ENCODE measurements around the gene AKT1S1.
"Not testable (repeated sequence)": the region's sequence is repeated elsewhere in the genome, so short reads cannot be mapped to it uniquely, and the experiment has no call there.

Gene AKT1S1

GRCh38 chr19:49877020-49877878 lies at the start of gene AKT1S1, which contains the start of gene TBC1D17:
TSS of gene AKT1S1 (minus strand) at chr19:49877355. CDS start at chr19:49873295, 4,060 bp downstream.
TSS of gene TBC1D17 (plus strand) at chr19:49877702. CDS start at chr19:49877724, 22 bp downstream.
- peak; percentile 99 for FAIRE-seq

- no peak for FAIRE-seq
Observed at GRCh38 chr19:49926515-49926914, 49.4 kb upstream of the AKT1S1 start.

- FAIRE-seq, result no peak
Observed at GRCh38 chr19:49925486-49925885, 48.3 kb upstream of the AKT1S1 start.

GRCh38 chr19:49924881-49925210 lies 47.7 kb upstream of the AKT1S1 start:
- not testable (repeated sequence) for FAIRE-seq

- FAIRE-seq, result no peak
Observed at GRCh38 chr19:49924004-49924880, 47.1 kb upstream of the AKT1S1 start.

DNA sequence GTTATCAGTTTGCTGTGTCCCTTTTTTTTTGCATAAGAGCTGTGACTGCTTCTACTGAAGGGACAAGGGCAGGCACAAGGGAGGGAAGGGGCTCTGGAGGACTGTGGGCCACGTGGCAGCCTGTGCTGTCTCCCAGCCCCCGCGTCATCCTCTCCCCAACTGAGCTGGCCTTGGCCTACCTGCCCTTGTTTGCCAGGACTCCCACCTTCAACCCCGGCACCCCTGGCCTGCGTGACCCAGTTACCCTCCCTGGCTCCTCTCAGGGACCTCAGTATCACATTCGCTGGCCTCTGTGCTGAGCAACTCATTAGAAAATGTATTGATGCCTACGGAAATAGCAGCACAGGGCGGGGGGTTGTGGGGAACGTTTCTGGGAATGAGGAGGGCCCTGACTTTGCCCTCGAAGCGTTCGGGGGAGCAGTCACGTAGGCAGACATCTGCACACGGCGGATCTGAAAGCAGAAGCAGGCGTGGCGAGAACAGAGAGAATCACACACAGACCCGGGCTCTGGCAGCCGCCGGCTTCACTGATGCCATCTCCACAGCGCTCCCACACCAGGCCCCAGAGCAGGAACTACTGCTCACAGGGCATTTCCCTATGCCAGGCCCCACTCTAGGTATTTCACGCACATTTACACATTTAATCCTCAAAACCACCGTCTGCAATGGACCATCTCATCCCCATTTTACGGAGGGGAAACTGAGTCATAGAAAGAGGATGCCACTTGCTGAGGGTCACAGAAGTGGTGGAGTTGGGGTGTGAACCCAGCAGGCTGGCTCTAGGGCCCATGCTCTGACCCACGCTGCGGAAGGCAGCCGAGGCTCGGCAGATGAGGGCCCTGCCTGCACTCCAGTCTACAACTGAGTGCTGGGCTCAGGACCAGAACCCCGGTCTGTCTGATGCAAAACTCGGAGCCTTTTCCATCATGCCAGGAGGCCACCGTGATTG lies 46.2 kb upstream of the AKT1S1 start:
- FAIRE-seq, result no peak

DNA sequence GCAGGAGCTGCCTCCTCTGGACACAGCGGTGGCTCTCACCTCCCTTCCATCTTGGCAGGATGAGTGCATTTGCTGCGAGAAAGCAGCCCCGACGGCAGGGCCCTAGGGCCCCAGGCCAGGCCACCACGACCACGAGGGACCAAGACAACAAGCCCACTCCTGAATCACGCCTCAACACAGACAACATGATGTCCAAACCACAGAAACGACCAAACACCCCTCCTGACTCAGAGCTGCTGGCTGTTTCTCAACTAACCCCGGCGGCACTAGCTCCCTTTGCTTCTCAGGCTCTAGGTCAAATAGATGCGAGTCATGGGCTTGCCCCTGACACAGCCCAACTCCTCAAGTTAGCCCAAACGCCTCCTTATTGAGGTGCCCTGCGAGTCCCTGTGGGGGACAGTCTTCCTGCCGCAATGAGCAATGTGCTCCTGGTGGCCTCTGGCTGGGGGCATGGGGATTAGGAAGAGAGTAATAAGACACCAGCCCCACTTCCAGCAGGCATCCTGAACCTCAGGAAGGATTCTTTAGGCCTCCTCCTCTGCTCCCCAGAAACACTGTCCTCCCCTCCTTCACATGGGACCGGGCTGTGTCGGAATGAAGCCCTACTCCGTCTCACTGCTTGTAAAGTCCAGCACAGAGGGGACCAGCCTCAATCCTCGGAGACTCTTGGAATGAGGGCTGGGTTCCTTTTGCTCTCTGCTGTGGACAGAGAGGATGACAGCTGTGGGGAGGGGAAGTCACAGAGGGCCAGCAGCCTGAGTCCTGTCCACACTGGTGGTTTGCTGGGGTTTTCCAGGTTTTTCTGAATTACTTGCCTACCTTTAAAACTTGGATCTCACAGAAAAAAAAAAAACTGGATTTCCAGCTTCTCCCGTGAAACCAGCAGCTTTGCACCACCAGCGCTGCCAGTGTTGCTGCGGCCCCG lies 45.0 kb upstream of the AKT1S1 start:
- FAIRE-seq, result no peak

DNA sequence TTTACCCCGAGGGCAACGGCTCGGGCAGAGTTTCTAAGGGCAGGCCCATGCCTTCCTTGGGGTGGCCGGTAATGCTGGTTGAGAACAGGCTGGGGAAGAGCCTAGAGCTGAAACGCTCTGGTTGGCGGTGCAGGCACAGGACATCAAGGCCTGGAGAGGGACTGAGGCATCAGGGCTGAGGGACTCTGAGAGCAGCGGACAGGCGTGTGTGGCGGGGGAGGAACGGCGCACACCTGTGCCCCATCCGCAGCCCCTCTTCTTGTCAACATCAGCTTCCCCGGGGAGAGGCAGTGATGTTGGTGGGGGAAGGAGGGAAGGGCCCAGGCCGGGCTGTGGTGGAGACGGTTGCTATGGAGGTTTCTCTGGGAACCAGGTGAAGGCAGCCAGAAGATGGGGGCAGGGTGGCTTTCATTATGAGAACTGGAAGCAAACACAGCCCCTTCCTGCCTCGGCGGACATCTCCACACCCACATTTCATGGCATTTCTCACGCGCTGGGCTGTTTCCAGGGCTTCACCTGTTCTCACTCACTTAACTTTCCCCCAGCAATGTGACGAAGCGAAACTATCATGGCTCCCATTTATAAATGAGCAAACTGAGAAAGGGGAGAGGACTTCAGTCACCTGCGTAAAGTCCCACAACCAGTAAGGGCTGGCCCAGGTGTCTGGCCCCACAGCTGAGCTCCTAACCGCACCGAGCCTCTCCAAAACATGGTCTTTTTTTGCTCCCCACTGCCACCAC lies 43.6 kb upstream of the AKT1S1 start:
- no peak for FAIRE-seq

GRCh38 chr19:49918089-49918488 lies 40.9 kb upstream of the AKT1S1 start:
- FAIRE-seq, result no peak

DNA sequence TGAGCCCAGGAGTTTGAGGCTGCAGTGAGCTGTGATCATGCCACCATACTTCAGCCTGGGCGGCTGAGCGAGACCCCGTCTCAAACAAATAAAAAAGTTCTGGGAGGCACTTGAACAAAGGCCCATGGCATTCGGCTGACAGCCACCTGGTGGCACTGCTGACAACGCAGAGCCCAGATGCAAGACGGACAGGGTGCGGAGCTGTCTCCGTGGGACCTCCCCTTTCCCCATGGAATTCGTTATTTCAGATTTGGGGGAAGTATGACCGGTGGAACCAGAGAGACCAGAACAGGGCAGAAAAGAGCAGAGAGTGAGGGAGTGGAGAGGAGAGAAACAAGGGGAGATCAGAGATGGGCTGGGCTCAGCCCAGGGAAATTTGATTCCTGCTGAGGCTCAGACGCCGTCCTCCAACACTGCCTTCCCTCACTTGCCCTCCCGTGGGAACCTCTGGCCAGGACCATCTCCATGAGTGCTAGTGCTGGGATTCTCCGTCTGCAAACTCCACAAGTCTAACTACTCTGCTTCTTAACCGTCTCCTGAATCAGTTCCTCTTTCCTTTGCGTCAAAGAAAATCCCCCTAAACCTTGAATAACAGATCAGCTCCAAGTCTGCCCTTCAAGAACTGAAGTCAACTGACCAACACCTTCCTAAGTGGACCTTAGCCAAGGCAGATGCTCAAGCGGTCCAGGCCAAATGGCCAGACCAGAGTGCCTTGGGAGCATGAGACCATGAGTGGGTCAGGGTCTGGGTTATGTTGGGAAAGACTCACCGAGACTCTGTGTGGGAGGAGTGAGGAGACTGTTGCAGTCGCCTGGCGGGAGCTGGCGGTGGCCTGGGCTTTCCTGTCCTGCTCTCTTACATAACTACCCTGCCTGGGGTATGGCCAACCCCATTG lies 39.9 kb upstream of the AKT1S1 start:
- FAIRE-seq, result no peak

- no peak for FAIRE-seq
Observed at GRCh38 chr19:49915271-49915670, 38.1 kb upstream of the AKT1S1 start.

GRCh38 chr19:49913720-49914119 lies 36.6 kb upstream of the AKT1S1 start:
- FAIRE-seq, result no peak

- no peak for FAIRE-seq
Observed at GRCh38 chr19:49912965-49913685, 36.0 kb upstream of the AKT1S1 start.

- FAIRE-seq, result no peak
Observed at GRCh38 chr19:49911381-49912145, 34.4 kb upstream of the AKT1S1 start.

DNA sequence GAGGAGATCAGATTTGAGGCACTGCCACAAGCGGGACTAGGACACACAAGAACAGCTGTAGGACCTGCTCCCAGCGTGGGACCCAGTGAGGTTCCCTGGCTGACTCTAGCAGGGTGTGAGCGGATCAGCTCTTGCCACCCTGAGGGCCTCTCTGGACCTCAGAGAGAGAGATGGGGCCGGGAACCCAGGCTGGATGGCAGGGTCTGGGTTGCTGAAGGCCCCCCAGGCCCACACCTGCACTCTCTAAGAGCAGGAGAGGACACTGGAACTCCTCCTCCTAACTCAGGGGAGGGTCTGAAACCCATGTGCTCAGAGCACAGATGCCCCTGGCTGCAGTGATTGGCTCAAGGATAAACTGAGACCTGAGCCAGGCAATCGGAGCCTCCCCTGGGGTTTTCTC lies 33.0 kb upstream of the AKT1S1 start:
- no peak for FAIRE-seq

DNA sequence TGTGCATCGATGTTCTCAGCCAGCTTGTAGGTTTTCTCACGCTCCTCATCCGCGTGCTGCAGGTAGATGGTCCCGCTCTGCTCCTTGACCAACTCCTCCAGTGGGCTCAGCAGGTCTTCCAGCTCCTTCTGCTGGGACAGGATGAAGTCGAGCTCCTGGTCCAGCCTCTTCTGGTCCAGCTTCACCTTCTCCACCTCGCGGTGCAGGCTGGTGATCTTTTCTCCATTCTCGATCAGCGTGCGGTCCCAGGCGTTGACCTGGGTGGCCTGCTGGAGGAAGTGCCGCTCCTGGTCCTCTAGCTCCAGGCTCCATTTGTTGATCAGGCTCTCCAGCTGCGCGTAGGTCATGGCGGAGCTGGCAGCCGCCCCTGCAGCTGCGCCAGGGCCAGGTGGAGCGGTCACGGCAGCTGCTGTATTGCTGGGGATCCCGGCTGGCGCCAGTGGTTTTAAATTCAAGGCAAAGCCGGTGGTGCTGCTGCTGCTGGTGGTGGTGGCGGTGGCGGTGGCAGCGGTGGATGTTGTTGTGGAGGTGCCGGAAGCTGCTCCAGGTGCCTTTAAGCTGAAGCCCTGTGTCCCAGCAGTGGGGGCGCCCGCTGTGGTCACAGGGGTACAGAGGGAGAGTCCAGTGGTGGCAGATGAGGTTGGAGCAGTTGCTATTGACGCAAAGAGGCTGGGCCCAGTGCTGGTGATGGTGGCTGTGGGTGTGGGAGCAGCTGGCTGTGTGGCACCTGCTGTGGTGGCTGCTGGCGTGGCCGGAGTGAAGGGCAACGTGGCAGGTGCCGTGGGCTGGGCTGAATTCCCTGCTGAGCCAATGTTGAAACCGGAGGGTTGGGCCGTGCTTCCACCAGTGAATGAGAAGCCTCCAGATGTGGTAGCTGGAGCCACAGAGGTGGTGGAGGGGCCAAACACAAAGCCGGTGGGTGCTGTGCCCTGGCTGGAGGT lies 31.6 kb upstream of the AKT1S1 start:
- no peak for FAIRE-seq
